Skeletal muscle satellite cell (primary cell): ENCODE results near the gene STK33.

Source experiments
- H3K27me3 ChIP-seq: 2 replicates; pipeline ENCODE4 v1.7.0; 2013; ENCODE audit warnings: low read length; ENCODE audit not compliant: control insufficient read depth, insufficient read depth
- H3K36me3 ChIP-seq: 2 replicates; pipeline ENCODE4 v1.7.0; 2013; ENCODE audit warnings: mild to moderate bottlenecking, control low read depth, low read length; ENCODE audit not compliant: insufficient read depth
- H3K4me1 ChIP-seq: 2 replicates; pipeline ENCODE4 v1.7.0; 2013; ENCODE audit warnings: low read length; ENCODE audit not compliant: control insufficient read depth, insufficient read depth
- H3K4me2 ChIP-seq: 2 replicates; pipeline ENCODE4 v1.7.0; 2013; ENCODE audit warnings: mild to moderate bottlenecking, low read length
- H3K4me3 ChIP-seq: 2 replicates; pipeline ENCODE4 v1.7.0; 2013; ENCODE audit warnings: low read length
- H3K9ac ChIP-seq: 2 replicates; pipeline ENCODE4 v1.7.0; 2013; ENCODE audit warnings: mild to moderate bottlenecking, low read depth, low read length, moderate library complexity
- H3K9me3 ChIP-seq: replicated peaks from 2 replicates; pipeline ENCODE4 v1.7.0; 2013; ENCODE audit warnings: mild to moderate bottlenecking, control low read depth, low read length

The STK33 gene

GRCh38 chr11:8359521-8359920 lies 234.5 kb downstream of the STK33 start:
- Histone ChIP-seq H3K27me3 (peaks cover 58% of the 10 kb centered on the region), H3K4me1 (peaks cover 14% of the 10 kb centered on the region), H3K9ac (no peak overlapping the region), H3K4me2 (no peak overlapping the region), H3K9me3 (no peaks in the 10 kb centered on the region), H3K4me3 (no peak overlapping the region), H3K36me3 (no peaks in the 10 kb centered on the region)

DNA sequence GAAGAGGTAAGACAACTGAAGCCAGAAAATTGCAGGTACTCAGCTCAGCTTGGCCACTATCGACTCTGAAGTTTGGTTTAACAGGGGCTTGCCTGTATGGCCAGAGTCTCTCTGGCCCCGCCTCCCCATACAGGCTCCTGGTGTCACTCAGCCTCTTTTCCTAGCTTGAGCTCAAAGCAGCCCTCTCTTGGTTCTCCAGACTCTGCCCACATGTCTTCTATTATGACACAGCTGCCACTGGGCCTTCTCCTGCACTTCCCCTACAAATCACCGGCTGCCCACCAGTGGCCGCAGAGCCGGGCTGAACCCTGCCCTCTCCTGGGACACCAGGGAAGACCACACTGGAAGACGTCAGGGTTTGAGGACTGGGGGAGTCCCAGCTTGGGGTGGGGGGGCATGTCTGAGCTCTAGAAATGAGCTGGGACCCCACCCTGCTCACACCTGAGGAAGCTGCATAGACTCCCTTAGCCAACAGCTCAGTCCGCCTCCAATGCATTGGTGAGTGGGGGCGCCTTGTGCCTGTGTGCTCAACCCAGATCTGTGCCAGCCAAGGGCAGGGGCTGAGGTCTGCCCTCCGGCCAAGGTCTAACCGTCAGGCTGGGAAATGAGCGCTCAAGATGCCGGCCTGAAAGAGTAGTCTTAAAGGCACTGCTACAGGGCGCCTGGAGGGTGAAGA lies 236.0 kb downstream of the STK33 start:
- no peak overlapping the region for H3K4me2 ChIP-seq

DNA sequence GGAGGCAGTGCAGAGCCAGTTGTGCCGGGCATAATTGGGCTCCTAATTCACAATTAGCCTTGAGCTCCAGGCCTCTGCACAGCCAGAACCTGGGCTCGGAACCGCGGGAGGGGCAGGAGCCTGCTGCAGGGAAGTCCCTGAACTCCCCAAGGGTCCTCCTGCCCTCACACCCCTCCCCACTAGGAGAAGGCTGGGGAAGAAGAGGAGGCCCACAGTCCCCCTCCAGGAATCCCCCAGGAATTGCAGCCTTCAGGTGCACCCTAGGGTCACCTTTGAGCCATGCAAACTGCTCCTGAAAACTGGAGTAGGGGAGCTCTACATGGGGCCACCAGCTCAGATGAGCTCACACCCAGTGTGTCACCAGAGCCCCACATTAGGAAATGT lies 236.5 kb downstream of the STK33 start:
- Histone ChIP-seq H3K9me3 (no peaks in the 10 kb centered on the region), H3K4me3 (no peak overlapping the region), H3K4me2 (peak overlapping the region; percentile 71), H3K9ac (no peak overlapping the region), H3K4me1 (peaks cover 14% of the 10 kb centered on the region), H3K27me3 (peaks cover 66% of the 10 kb centered on the region), H3K36me3 (no peaks in the 10 kb centered on the region)

More for the DNA sequence above, 236.0 kb downstream of the STK33 start:
- Histone ChIP-seq H3K9me3 (no peaks in the 10 kb centered on the region), H3K4me3 (no peak overlapping the region), H3K9ac (no peak overlapping the region), H3K4me1 (peaks cover 14% of the 10 kb centered on the region), H3K36me3 (no peaks in the 10 kb centered on the region), H3K27me3 (peaks cover 62% of the 10 kb centered on the region)

DNA sequence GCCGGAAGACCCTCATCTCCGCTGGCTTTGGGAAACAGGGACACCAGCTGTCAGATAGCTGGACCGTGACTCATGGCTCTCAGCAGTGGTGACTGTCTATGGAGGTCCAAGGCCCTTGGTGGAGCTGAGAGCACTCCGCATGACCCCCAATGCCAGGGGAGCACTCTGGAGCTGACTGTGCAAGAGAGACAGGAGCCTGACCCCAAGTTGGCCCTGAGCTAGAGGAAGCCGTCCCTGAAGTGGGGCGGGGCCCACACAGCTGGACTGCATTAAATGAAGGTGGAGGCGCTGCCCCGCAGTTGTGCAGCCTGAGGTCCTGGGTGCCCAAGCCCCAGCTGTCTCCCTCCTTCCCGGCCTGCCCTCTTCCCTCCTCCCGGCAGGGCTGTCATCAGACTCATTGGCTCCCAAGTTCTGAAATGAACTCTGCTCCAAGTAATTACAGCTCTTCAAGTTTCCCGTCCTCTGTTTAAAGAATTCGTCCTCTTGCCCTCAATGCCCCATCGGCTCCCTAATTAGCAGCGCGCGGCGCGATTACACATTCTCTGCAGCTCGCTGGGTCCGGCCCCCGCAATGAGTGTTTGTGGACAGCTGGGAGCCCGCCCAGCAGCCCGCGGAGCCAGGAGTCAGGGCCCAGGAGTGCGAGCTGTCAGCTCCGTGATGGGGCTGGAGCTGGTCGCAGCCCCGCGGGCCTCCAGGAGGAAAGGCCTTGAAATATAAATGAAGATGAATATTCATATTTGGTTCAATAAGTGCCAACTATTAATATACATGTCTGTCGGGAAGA lies 237.1 kb downstream of the STK33 start:
- peaks cover 65% of the 10 kb centered on the region for H3K27me3 ChIP-seq
- H3K9me3 ChIP-seq = no peaks in the 10 kb centered on the region
- peak overlapping the region; percentile 71 for H3K4me2 ChIP-seq
- H3K9ac ChIP-seq = no peak overlapping the region
- peaks cover 14% of the 10 kb centered on the region for H3K4me1 ChIP-seq
- peak overlapping the region; percentile 30 for H3K4me3 ChIP-seq
- H3K36me3 ChIP-seq = no peaks in the 10 kb centered on the region

DNA sequence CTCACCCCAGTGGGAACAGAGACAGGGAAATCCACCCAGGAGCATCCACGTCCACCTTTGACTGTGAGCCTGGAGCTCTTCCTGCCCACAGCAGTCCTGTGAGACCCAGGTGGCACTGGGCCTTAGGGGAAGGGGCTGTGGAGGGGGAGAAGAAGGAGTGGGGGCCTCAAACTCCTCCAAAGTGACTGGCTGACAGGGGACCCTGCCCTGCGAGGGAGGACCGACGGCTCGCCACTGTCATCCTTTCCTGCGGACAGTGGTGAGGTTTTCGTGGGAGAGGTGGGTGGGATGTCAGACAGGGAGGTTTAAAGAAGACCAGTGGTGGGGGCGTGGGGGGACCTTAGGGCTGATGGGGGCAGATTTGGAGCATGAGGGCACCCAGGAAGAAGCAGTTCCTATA lies 237.8 kb downstream of the STK33 start:
- Histone ChIP-seq H3K9me3 (no peaks in the 10 kb centered on the region), H3K4me2 (no peak overlapping the region), H3K36me3 (no peaks in the 10 kb centered on the region), H3K4me3 (no peak overlapping the region), H3K4me1 (peaks cover 14% of the 10 kb centered on the region), H3K9ac (no peak overlapping the region), H3K27me3 (peaks cover 65% of the 10 kb centered on the region)

GRCh38 chr11:8355416-8355742 lies 238.6 kb downstream of the STK33 start:
- Histone ChIP-seq H3K27me3 (peaks cover 59% of the 10 kb centered on the region), H3K4me1 (peaks cover 14% of the 10 kb centered on the region), H3K4me3 (no peak overlapping the region), H3K4me2 (no peak overlapping the region), H3K9me3 (no peaks in the 10 kb centered on the region), H3K36me3 (no peaks in the 10 kb centered on the region), H3K9ac (no peak overlapping the region)

DNA sequence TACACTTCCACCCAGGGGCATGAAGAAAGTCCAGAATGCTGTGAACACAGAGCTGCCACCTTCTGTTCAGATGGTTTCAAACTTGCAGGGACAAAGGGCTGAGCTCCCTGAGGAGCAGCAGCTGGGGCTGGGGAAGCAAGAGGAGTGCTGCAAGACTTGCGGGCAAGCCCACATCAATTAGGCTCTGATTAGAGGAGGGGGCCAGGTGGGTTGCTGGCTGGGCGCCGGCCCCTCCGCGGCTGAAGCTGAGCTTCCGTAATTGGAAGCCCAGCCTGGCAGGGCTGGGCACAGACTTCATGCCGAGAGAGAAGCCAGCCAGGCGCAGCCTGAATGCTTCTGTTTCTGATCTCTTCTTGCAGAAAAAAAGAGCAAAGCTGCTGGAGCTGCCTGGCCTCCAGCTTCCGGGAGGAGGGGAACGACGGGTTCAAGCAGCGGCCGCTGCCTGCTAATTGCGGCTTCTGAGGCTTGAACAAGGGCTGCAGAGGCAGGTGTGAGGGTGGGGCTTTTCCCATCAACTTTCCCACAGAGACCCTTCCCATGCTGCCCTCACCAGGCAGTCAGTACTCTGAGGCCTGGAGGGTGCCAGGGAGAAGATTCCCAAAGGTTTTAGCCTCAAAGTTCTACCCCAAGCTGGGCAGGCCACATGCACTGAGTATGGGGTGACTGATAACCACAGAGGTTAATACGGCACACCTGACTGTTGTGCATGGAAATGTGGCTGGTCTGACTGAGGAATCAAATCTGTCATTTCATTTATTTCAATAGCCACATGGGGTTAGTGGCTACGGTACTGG lies 239.2 kb downstream of the STK33 start:
- Histone ChIP-seq H3K9ac (no peak overlapping the region), H3K9me3 (no peaks in the 10 kb centered on the region), H3K36me3 (no peaks in the 10 kb centered on the region), H3K4me3 (no peak overlapping the region), H3K4me2 (no peak overlapping the region), H3K27me3 (peaks cover 64% of the 10 kb centered on the region), H3K4me1 (peaks cover 14% of the 10 kb centered on the region)

GRCh38 chr11:8352876-8353505 lies 241.0 kb downstream of the STK33 start:
- no peak overlapping the region for H3K4me2 ChIP-seq
- H3K9me3 ChIP-seq = no peaks in the 10 kb centered on the region
- H3K4me3 ChIP-seq = no peak overlapping the region
- H3K4me1 ChIP-seq = peaks cover 14% of the 10 kb centered on the region
- H3K9ac ChIP-seq = no peak overlapping the region
- peaks cover 67% of the 10 kb centered on the region for H3K27me3 ChIP-seq
- H3K36me3 ChIP-seq = no peaks in the 10 kb centered on the region

DNA sequence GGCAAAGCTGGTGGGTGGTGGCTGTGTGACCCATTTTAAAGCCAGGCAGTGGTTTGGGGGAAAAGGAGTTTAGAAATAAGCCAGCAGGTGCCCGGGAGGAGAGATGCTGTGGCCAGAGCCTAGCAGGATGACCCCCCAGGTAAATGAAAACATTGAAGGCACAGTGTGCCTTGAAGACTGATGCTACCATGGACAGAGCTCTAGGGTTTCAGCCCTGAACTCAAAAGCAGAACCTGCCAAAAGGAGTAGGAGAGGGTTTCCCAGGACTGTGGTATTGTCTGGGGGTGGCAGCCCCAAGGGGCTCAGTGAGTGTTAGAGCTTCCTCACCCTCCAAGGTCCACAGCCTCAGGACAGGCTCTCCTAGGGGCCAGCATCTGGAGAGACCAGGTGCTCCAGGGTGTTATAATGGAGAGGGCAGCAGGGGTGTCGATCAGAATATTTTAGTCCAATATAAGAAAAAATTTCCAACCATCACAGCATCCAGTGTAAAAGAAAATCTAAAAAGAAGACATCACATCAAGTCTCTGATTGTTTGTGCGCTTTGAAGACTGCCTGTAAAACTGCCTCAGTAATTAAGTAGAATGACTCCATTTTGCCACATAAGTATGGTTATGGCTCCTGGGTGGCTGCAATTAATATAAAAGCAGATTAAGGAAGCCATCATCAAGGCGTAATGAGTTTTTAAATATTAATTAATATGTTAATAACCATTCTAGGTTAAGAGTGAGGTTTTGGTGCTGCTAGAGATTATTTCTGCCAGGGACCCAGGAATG lies 241.7 kb downstream of the STK33 start:
- H3K9me3 ChIP-seq = no peaks in the 10 kb centered on the region
- no peak overlapping the region for H3K4me2 ChIP-seq
- no peak overlapping the region for H3K4me3 ChIP-seq
- H3K9ac ChIP-seq = no peak overlapping the region
- peaks cover 68% of the 10 kb centered on the region for H3K27me3 ChIP-seq
- no peaks in the 10 kb centered on the region for H3K36me3 ChIP-seq
- H3K4me1 ChIP-seq = peaks cover 9% of the 10 kb centered on the region

DNA sequence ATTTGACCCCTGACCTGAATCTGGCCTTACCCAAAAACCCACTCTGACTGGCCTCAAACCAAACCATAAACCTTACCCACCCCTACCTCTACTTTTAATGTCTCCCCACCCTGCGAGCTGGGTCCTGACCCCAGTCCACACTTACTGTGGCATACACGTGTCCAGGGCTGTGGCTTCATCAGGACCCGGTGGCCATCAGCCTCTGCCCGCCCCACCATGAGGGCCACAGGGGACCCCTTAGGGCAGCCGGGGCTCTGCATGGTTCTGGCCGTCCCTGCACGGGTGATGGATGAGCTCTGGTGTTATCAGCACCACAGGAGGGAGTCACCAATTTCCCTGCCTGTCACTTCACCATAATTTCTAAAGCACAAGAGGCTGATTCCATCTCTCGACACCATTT lies 242.8 kb downstream of the STK33 start:
- no peak overlapping the region for H3K4me2 ChIP-seq
- H3K27me3 ChIP-seq = peaks cover 58% of the 10 kb centered on the region

GRCh38 chr11:8347978-8348377 lies 246.1 kb downstream of the STK33 start:
- Histone ChIP-seq H3K4me1 (no peaks in the 10 kb centered on the region), H3K27me3 (peaks cover 44% of the 10 kb centered on the region), H3K9ac (no peak overlapping the region), H3K9me3 (no peaks in the 10 kb centered on the region), H3K36me3 (no peaks in the 10 kb centered on the region), H3K4me2 (no peak overlapping the region), H3K4me3 (no peak overlapping the region)

More for the DNA sequence above, 242.8 kb downstream of the STK33 start:
- Histone ChIP-seq H3K4me1 (no peaks in the 10 kb centered on the region), H3K9me3 (no peaks in the 10 kb centered on the region), H3K9ac (no peak overlapping the region), H3K4me3 (no peak overlapping the region), H3K36me3 (no peaks in the 10 kb centered on the region)
